Activated CD8-positive, alpha-beta memory T cell treated with anti-CD3 and anti-CD28 coated beads, Interleukin-2, amount 50 U/mL, for 24 hours (primary cell): ENCODE data around the gene ESCO1.
"Not testable (repeated sequence)": the region's sequence is repeated elsewhere in the genome, so short reads cannot be mapped to it uniquely, and the experiment has no call there.

Source experiments
- DNase-seq: peaks from one replicate; pipeline ENCODE4 v3.0.0-alpha.2; 2020; ENCODE audit errors: extremely low read depth

The ESCO1 gene

DNA sequence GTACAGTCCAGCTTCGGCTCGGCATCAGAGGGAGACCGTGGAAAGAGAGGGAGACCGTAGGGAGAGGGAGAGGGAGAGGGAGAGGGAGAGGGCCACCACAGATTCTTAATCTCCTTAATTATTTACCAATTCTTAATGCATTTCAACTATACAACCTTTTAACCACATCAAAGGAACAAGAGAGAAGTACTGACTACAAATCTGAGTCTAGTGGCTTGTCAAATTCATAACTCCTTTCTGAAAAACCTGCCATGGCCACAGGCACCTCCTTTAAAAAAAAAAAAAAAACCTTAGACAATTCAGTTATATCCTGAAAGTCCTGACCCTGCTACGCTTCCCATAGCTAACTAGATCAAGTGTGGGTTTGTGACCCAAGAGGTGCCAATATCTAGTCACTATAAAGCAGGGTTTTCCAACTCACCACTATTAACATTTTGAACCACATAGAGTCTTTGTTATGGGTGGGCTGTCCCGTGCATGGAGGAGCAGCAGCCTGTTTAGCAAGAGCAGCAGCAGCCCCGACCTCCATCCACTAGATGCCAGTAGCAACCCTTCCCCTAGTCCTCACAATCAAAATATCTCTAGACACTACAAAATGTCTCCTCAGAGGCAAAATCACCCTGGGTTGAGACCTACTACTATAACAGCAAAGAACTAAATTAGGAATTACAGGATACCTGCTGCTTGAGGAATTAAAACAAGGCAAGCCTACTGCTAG lies 6.8 kb downstream of the ESCO1 start:
- DNase-seq, result no peak

DNA sequence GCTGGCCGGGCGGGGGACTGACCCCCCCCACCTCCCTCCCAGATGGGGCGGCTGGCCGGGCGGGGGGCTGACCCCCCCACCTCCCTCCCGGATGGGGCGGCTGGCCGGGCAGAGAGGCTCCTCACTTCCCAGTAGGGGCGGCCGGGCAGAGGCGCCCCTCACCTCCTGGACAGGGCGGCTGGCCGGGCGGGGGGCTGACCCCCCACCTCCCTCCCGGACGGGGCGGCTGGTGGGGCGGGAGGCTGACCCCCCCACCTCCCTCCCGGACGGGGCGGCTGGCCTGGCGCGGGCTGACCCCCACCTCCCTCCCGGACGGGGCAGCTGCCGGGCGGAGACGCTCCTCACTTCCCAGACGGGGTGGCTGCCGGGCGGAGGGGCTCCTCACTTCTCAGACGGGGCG lies 8.1 kb downstream of the ESCO1 start:
- DNase-seq, result not testable (repeated sequence)

GRCh38 chr18:21584391-21584790 lies 16.1 kb downstream of the ESCO1 start:
- DNase-seq, result no peak

- DNase-seq, result no peak
These were observed 24.8 kb downstream of the ESCO1 start for GRCh38 chr18:21575656-21576055.

DNA sequence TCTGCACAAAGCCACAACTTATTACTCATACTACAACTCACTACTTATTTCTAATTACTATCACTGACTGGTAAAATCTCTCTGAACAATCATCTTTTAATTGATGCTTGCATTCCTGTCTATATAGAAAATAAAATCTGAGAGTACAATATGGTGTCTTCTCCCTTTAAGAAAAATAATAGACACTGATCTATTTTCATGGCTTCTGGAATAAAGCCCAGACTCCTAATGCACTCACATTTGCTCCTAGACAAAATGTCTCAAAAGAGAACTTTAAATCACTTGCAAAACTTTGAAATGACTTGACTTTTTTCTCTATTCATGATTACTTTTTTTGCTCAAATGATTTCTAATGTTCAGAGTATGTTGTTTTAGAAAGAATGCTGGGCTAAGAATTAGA lies 28.7 kb downstream of the ESCO1 start:
- no peak for DNase-seq

DNA sequence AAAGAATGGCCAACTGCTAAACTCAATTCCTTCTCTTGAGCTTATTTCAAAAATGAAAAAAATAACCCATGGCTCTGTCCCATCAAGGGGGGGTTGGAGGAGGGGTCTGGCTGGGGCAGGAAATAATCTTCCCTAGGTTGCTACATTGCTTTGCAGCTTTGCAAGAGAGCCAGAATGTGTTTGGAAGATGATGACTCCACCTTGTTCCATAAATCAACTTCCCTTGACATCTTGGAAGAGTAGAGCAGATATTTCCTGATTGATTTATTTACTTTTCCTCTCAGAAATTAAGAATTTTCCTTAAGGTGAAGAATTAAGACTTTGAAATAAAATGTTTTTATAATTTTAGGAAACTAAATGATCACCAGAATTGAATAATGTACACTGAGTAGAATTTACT lies 41.3 kb downstream of the ESCO1 start:
- DNase-seq, result no peak

GRCh38 chr18:21557607-21558253 lies 42.8 kb downstream of the ESCO1 start:
- DNase-seq, result no peak

DNA sequence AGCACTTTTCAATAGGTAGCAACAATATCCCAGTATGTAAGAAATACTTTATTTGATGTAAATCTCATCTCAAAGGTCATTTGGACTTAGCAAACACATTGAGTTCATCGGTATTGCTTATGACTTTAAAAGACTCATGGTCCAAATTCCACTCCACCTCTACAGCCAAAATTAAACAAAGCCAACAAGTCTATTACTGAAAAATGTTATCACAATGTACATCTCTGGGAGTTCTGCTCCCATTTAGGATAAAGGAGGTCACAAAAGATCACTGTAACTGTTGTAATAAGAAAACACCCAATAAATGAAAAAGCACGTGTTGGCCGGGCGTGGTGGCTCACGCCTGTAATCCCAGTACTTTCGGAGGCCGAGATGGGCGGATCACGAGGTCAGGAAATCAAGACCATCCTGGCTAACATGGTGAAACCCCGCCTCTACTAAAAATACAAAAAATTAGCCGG lies 50.0 kb downstream of the ESCO1 start:
- no peak for DNase-seq

DNA sequence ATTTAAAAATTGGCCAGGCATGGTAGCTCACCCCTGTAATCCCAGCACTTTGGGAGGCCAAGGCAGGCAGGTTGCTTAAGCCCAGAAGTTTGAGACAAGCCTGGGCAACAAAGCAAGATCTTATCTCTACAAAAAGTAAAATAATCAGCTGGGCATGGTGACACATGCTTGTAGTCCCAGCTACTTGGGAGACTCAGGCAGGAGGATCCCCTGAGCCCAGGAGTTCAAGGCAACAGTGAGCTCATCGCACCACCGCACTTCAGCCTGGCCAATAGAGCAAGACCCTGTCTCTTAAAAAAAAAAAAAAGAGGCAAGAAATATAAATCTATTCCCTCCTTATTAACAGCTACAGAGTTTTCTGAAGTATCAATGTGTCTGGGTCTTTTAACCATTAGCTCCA lies 51.9 kb downstream of the ESCO1 start:
- no peak for DNase-seq

GRCh38 chr18:21546423-21546822 lies 54.1 kb downstream of the ESCO1 start:
- no peak for DNase-seq

DNA sequence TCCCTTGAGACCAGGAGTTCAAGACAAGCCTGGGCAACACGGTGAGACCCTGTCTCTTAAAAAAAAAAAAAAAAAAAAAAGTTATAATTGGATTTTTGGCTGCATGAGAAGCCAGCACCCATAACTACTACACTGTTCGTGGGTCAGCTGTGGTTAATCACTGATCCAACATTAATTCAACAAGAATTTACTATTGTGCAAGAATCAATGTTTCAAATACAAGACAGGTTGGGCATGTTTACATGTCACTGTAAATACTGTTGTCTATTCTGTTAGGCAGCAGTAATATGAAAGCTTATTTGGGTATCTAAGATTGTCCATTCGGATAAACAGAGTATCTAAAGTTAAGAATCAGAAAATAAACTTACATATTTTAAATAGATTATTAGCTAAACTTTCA lies 62.3 kb downstream of the ESCO1 start:
- DNase-seq, result no peak

DNA sequence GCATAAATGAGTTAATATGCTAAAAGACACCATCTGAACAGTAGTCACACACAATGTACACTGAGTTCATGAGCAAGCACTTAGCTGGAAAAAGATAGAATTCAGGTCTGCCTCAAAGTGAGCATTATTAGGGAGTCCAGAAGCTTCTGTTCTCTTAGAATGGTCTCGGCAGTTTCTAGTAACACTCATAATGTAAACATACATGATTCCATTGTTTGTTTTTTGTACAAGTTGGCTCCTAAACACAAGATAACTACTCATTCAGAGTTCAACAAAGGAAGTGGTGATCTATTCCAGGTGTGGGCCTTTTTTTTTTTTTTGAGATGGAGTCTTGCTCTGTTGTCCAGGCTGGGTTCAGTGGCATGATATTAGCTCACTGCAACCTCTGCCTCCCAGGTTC lies 66.2 kb downstream of the ESCO1 start:
- no peak for DNase-seq

DNA sequence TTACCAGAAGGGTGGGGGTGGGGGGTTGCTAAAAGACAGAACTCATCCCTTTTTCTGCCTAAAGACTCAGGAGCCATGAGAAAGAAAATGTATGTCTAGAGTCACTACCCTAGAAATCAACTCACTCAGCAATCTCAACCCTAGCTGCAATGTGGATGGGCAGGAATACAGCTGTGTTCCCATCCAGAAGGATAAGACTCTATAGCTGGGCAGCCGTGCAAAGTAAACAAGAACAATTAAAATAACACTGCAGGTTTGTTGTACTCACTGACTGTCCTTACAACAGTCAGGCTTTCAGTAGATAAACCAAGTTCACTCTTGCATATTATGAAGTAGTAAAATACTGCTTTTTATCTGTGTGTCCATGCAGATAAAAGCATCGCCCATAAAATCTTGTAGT lies 74.0 kb downstream of the ESCO1 start:
- DNase-seq, result no peak

DNA sequence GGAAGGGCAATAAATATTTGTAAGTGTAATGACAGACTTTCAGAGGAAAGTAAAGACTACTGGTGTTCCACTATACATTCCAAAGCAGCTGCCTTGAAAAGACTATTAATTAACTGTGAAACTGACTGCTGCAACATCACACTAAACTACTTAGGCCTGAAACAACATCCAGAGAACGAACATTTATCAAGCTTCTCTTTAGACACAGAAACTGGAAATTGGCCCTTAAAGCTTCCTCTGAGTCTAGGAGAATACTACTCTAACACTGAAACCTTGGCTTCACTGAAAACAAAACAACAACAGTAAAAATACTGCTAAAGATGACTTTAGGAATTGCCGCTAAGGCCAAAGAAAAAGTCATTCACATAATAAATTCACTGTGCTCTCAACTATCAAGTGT lies 74.6 kb downstream of the ESCO1 start:
- DNase-seq, result no peak

DNA sequence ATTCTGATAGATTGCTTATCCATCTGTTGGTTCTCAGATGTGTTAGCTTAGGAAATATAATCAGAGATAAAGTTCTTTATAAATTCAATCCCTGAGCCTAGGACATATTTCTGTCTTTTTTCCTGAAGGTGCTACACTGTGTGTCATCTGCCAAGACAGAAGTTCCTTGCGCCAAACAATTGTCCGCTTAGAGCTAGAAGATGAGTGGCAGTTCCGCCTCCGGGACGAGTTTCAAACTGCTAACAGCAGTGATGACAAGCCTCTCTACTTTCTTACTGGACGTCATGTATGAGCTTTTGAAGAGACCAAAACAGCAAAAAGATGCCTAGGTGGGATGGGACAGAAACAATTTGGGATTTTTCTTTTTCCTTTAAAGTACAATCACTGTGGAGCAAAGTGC lies 78.0 kb downstream of the ESCO1 start:
- DNase-seq, result no peak

DNA sequence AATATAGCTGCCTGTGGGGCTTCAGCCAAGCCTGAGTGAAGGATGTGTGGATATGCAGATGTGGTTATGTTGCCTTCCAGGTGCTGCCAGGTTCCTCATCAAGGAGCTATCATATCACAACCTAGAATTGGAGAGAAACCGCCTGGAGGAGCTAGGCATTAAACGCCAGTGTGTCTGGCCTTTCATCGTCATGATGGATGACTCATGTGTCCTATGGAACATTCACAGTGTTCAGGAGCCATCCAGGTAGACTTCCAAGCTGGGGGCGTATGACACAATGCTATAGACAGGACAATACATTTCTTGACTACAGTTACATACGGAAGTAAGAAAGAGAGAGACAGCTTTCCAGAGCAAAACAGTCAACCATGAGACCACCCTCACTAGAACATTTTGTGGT lies 86.8 kb downstream of the ESCO1 start:
- DNase-seq, result no peak

GRCh38 chr18:21513292-21513691 lies 87.2 kb downstream of the ESCO1 start:
- no peak for DNase-seq

DNA sequence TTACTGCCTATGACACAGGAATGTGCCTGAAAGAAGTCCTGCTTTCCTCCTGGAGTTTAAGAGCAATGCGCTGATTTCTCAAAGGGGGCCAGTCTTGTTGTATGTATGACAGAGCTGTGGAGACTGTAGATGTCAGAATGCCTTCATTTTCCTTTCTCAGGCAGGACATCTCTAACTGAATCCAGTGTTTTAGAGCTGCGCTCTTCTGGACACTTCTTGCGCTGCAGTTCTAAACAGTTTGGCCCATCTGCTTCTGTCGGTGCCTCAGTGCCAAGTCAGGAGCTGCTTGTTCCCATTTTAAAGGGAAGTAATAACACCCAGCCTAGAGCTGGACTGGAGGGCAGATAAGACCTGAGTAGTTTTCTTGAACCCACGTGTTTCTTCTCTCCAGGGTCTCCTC lies 91.4 kb downstream of the ESCO1 start:
- DNase-seq, result no peak

DNA sequence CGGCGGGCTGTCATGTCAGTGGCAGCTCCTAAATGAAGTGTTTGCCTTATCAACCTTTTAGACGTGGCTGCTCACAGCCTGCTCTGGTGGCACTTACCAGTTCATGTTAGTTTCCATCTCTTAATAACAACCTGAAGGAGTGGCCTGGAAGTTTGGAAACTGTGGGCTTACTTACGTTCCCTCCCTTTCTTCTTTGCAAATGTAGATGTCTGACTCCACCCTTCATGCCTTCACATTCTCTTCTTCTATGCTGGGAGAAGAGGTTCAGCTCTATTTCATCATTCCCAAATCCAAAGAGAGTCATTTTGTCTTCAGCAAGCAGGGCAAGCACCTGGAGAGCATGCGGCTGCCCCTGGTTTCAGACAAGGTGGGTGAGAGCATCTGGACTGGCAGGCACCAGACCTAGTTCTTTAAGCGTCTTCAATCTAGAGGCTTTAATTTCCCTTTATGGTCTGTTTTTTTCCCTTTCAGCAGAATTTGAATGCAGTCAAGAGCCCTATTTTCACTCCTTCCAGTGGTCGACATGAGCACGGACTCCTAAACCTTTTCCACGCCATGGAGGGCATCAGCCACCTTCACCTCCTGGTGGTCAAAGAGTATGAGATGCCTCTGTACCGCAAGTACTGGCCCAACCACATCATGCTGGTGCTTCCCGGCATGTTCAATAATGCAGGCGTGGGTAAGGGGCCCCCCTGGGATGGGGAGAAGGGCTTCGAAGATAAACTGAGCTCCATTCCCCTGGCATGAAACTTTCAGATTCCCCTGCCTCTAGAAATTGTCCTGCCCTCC lies 92.4 kb downstream of the ESCO1 start:
- DNase-seq, result no peak

DNA sequence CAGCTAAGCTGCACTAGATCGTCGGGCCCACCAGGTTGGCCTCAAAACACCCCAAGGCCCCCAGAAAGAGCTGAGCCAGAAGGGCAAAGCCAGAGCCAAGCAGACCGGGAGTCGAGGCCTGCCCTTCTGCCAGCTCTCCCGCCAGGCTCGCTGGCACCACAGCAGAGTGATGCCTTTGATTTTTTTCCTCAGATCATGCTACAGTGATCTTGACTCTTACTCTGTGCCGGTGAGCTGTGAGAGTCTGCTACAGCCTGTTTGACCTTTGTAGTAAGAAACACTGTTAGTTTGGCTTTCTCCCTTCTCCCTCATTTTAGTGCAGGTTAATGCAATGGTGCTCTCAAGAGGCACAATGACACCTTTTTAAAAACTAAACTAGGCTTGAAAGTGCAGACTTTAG lies 97.8 kb downstream of the ESCO1 start:
- DNase-seq, result no peak

DNA sequence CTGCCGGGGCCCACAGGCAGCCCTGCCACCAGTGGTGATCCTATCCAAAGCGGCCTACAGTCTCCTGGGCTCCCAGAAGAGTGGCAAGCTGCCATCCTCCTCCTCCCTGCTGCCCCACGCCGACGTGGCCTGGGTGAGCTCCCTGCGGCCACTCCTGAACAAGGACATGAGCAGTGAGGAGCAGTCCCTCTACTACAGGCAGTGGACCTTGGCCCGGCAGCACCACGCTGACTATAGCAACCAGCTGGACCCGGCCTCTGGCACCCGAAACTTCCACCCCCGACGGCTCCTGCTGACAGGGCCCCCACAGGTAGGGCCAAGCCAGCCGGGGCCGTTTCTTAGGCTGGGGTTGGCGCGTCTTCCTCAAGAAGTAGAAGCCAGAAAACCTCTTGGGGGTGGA lies 100.5 kb downstream of the ESCO1 start:
- no peak for DNase-seq

GRCh38 chr18:21496277-21496835 lies 104.1 kb downstream of the ESCO1 start:
- DNase-seq, result no peak

DNA sequence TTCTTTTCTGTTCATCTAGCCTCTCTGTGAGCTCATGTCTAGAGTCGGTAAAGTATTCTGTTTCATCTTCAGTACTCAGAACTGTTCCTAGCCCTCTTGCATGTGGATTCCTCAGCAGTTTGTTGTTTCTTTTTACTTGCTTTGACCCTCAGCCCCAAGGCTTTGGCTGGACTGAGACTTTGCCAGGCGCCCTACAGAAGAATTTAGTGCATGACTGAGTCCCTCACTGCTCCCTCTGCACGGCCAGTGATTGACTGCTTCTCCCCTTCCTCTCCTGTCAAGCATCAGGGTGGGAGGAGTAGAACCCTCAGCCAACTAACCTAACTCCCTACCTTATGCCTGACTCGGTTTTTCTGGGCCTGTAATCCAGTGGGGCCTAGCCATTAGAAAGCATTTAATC lies 109.8 kb downstream of the ESCO1 start:
- DNase-seq, result no peak
